ENCODE results near the gene MMD. TPM values are rescaled to one million over a fixed set of nuclear protein-coding genes. Genes with fewer than 3 reads are reported as not detected.

Gene MMD
- total and polyA plus RNA-seq, 2 of the 13 experiments (the other 11 are each of a cell fraction or from before 2014, with no cell fraction given) = 121 to 225 TPM

DNA sequence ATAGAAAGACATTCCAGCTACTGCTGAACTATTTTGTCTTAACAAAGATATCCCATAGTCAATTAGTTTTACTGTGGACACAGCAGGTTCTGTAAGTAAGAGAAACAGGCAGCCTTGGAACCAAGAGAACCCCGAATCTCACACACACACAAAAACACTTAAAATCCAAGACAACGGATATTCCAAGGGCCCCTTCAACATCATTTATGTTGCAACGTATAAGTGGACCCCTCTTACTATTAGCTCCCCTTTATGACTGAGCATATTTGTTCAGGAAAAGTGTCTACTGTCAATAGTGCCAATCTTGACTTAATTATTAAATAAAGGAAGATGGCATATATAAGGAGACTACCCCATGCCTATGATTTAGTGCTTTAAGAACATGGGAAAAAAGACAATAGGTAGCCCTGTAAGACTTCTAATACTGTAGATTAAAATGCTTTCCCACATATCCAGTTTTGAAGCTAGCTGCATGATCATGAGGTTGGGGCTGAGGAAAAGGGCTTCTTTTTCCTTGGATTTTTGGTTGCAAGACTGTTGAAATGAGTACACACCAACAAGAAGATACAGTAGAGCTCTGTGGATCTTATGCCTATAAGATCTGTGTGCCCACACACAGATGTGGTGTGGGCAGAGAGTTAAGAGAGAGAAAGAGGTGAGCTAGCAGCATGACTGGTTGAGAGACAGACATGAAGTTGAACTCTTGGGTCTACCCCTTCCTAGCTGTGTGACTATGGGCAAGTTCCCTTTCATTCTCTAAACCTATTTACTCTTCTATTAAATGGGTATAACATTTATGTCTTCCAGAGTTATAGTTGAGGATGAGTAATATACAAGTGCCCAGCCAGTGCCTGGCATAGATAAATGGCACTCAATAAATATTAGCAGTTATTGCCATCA is 3.0 kb downstream of the MMD start:
- H3K4me1 ChIP-seq (ENCODE audit: insufficient read depth, low read length) = peaks cover 83% of the 10 kb centered on the region
- BruUV-seq (replicated peaks) = no TSS peak
- DNase-seq (ENCODE audit: low spot score) (no peak), ATAC-seq (no peak), FAIRE-seq (no peak)
- 88% methylated on average over 3 of the region's 3 CpGs for WGBS (ENCODE audit: low lambda C conversion rate)
- intact Hi-C loops (cut with micrococcal nuclease; ENCODE audit: unreplicated experiment) (no loop called here), in situ Hi-C loops (cut with HindIII; ENCODE audit: extremely low pct_ligation_motif_present, low pct_unique_long_range_greater_than_20kb) (no loop called here)
- H3K36me3 ChIP-seq (replicated peaks in 1 of 2; ENCODE audit: control insufficient read depth in 1 of 2, insufficient read depth in 2 of 2, low read length in 2 of 2) = peaks cover 4 to 41% of the 10 kb centered on the region in 2 experiments
- peak overlapping the region; percentile 92 for H3K4me2 ChIP-seq (ENCODE audit: low read depth, low read length)
- no peaks in the 10 kb centered on the region for H3K9me3 ChIP-seq (ENCODE audit: low read length)
- H3K27me3 ChIP-seq (ENCODE audit: control insufficient read depth in 1 of 2, insufficient read depth in 2 of 2, low read length in 2 of 2) = no peaks in the 10 kb centered on the region; a peak in 1 of 5 replicates
- peak overlapping the region; percentile 96 to 99 (median 98); a peak in 5 of 6 replicates for H3K4me3 ChIP-seq (replicated peaks in 1 of 3; ENCODE audit: insufficient read depth in 1 of 3, low read depth in 2 of 3, low read length in 3 of 3)
- H2AFZ ChIP-seq (ENCODE audit: low read length) = no peak overlapping the region
- no peaks in the 10 kb centered on the region for H4K20me1 ChIP-seq (ENCODE audit: insufficient read depth, low read length)
- H3K9ac ChIP-seq (ENCODE audit: insufficient read depth, low read depth, low read length) = peak overlapping the region; percentile 99; the same call in 1 of the 2 replicates
- peaks cover 83% of the 10 kb centered on the region for H3K79me2 ChIP-seq (ENCODE audit: insufficient read depth, low read length)
- POLR2A ChIA-PET = interaction anchor here (1.2 to 9.0 kb wide), 9 partner anchors 10 to 96 kb away, joined by 3 to 127 read pairs (median 5); no protein-coding TSS in a partner anchor
- H3K27ac ChIP-seq (ENCODE audit: extremely low read length, insufficient read depth, low read length) = peak overlapping the region; percentile 87
- CTCF ChIA-PET (ENCODE audit: low intra/inter-chr PET ratio, low total read pairs) = no interaction called here
- 0 out of 2 replicates have a peak, but pooled peaks have one; percentile 61 for TF ChIP-seq HOXA5 (CRISPR knock-in tag; IDR thresholded peaks at IDR 0.05)
- TF ChIP-seq IKZF1 (IDR thresholded peaks at IDR 0.05) = no peak
- no peak for TF ChIP-seq HDAC2 (CRISPR knock-in tag; IDR thresholded peaks at IDR 0.05)
- TF ChIP-seq ZNF367 (CRISPR knock-in tag; IDR thresholded peaks at IDR 0.05; ENCODE audit: borderline replicate concordance) = 0 out of 2 replicates have a peak, but pooled peaks have one; percentile 38
- TF ChIP-seq, protein P1, sequence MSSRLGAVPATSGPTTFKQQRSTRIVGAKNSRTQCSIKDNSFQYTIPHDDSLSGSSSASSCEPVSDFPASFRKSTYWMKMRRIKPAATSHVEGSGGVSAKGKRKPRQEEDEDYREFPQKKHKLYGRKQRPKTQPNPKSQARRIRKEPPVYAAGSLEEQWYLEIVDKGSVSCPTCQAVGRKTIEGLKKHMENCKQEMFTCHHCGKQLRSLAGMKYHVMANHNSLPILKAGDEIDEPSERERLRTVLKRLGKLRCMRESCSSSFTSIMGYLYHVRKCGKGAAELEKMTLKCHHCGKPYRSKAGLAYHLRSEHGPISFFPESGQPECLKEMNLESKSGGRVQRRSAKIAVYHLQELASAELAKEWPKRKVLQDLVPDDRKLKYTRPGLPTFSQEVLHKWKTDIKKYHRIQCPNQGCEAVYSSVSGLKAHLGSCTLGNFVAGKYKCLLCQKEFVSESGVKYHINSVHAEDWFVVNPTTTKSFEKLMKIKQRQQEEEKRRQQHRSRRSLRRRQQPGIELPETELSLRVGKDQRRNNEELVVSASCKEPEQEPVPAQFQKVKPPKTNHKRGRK (CRISPR knock-in tag; IDR thresholded peaks at IDR 0.05) = no peak
- no peak for TF ChIP-seq ZBTB21 (CRISPR knock-in tag; IDR thresholded peaks at IDR 0.05)
- TF ChIP-seq ZZZ3 (CRISPR knock-in tag; IDR thresholded peaks at IDR 0.05; ENCODE audit: borderline replicate concordance) = no peak
- TF ChIP-seq ATRX (CRISPR knock-in tag; IDR thresholded peaks at IDR 0.05; ENCODE audit: borderline replicate concordance) = no peak
- TF ChIP-seq, protein P2, sequence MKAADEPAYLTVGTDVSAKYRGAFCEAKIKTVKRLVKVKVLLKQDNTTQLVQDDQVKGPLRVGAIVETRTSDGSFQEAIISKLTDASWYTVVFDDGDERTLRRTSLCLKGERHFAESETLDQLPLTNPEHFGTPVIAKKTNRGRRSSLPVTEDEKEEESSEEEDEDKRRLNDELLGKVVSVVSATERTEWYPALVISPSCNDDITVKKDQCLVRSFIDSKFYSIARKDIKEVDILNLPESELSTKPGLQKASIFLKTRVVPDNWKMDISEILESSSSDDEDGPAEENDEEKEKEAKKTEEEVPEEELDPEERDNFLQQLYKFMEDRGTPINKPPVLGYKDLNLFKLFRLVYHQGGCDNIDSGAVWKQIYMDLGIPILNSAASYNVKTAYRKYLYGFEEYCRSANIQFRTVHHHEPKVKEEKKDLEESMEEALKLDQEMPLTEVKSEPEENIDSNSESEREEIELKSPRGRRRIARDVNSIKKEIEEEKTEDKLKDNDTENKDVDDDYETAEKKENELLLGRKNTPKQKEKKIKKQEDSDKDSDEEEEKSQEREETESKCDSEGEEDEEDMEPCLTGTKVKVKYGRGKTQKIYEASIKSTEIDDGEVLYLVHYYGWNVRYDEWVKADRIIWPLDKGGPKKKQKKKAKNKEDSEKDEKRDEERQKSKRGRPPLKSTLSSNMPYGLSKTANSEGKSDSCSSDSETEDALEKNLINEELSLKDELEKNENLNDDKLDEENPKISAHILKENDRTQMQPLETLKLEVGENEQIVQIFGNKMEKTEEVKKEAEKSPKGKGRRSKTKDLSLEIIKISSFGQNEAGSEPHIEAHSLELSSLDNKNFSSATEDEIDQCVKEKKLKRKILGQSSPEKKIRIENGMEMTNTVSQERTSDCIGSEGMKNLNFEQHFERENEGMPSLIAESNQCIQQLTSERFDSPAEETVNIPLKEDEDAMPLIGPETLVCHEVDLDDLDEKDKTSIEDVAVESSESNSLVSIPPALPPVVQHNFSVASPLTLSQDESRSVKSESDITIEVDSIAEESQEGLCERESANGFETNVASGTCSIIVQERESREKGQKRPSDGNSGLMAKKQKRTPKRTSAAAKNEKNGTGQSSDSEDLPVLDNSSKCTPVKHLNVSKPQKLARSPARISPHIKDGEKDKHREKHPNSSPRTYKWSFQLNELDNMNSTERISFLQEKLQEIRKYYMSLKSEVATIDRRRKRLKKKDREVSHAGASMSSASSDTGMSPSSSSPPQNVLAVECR (CRISPR knock-in tag; IDR thresholded peaks at IDR 0.05; ENCODE audit: borderline replicate concordance) = no peak
- TF ChIP-seq, protein P3, sequence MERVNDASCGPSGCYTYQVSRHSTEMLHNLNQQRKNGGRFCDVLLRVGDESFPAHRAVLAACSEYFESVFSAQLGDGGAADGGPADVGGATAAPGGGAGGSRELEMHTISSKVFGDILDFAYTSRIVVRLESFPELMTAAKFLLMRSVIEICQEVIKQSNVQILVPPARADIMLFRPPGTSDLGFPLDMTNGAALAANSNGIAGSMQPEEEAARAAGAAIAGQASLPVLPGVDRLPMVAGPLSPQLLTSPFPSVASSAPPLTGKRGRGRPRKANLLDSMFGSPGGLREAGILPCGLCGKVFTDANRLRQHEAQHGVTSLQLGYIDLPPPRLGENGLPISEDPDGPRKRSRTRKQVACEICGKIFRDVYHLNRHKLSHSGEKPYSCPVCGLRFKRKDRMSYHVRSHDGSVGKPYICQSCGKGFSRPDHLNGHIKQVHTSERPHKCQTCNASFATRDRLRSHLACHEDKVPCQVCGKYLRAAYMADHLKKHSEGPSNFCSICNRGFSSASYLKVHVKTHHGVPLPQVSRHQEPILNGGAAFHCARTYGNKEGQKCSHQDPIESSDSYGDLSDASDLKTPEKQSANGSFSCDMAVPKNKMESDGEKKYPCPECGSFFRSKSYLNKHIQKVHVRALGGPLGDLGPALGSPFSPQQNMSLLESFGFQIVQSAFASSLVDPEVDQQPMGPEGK (CRISPR knock-in tag; IDR thresholded peaks at IDR 0.05) = no peak
- no peak for TF ChIP-seq ZNF329 (CRISPR knock-in tag; IDR thresholded peaks at IDR 0.05; ENCODE audit: low read depth)
- TF ChIP-seq MTA1 (CRISPR knock-in tag; IDR thresholded peaks at IDR 0.05; ENCODE audit: borderline replicate concordance) = no peak
- TF ChIP-seq ESRRA (CRISPR knock-in tag; IDR thresholded peaks at IDR 0.05; ENCODE audit: low read depth) = no peak
- peak; percentile 80 for TF ChIP-seq ZNF629 (CRISPR knock-in tag; conservative IDR thresholded peaks at IDR 0.05)
- TF ChIP-seq RBFOX2 (IDR thresholded peaks at IDR 0.05; ENCODE audit: low read depth, low read length) = peak; percentile 54
- TF ChIP-seq GABPB1 (CRISPR knock-in tag; IDR thresholded peaks at IDR 0.05) = no peak
